GM18502 (cell line): Measurements from ENCODE around the gene PALLD.

Source experiments
- ATAC-seq: cut with Tn5 transposase; IDR thresholded peaks from one replicate; pipeline ENCODE4 v1.9.1; 2021; ENCODE audit warnings: mild to moderate bottlenecking; ENCODE audit not compliant: unreplicated experiment, poor library complexity

The PALLD gene

GRCh38 chr4:168522356-168522755 lies 25.5 kb downstream of the PALLD start:
- ATAC-seq = no peak

GRCh38 chr4:168522829-168523489 lies 26.1 kb downstream of the PALLD start:
- ATAC-seq = no peak

- ATAC-seq = no peak
These were observed 27.2 kb downstream of the PALLD start for GRCh38 chr4:168524006-168524405.

GRCh38 chr4:168524897-168525296 lies 28.0 kb downstream of the PALLD start:
- no peak for ATAC-seq

DNA sequence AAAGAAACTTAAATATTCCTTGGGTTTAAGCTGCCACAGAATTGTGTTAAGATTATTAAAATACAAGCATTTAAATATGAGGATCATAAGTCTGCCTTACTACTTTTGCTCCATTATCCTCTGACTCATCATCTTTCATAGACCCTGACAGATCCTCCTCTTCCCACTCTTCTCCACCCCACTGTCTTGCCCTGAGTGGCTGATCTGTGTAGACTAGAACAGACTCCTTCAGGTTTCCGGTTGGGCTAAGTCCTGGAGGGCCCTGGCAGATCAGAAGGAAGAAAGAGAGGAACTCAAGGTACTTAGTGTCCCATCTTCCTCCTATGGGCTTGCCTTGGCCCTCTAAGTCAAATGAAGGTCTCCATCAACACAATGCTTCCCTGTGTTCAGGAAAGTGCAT lies 30.7 kb downstream of the PALLD start:
- ATAC-seq = no peak

DNA sequence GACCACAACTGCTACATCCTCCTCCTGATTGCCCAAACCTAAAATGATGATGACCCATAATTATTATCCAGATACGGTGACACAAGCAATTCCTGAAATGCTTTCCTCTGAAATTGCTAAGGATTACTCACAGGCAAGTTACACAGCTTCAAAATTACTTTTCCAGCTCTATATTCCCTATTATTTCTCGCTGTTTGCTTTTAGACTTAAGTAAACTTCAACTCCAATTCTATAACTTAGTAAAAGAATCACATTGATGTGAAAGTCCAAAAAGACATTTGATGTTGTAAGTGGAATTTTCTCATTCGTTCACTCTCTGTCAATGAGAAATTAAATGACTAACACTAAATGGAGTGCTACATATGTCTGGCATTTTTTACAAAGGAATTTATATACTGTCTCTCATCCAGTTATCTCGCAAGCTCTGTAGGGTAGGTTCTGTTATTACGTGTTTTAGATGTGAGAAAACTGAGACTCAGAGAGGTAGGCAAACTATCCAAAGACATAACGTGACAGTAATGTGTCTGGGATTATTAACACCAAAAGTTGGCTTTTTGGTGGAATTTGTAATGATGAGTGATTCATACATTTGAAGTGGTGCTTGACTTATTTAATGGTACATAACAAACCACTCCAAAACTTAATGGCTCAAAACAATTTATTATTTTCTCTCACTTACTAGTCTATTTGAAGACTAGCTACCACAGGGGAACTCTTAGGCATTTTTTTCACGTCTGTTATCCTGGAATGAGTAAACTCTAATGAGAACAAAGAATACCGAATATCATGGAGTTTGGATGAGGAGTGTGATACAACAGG lies 31.5 kb downstream of the PALLD start:
- no peak for ATAC-seq

GRCh38 chr4:168529257-168529656 lies 32.4 kb downstream of the PALLD start:
- no peak for ATAC-seq

- ATAC-seq = no peak
These were observed 34.5 kb downstream of the PALLD start for GRCh38 chr4:168531305-168531704.

DNA sequence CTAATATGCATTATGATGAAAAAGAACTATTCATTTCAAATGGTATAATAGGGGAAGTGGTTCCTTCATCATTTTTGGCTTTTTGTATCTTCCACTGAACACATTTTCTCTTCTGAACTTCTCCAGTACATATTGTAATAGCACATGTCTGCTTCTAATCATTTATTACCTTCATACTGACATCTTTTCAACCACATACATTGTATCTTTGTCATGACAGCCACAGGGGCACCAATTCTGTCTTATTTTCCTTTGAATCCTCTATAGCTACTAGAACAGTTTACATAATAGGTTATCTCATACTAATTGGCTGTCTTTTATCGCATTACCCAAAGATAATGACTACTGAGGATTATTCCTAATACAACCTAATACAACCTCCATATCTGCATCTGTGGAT lies 37.7 kb downstream of the PALLD start:
- no peak for ATAC-seq

- ATAC-seq = no peak
These were observed 38.8 kb downstream of the PALLD start for GRCh38 chr4:168535689-168536088.

DNA sequence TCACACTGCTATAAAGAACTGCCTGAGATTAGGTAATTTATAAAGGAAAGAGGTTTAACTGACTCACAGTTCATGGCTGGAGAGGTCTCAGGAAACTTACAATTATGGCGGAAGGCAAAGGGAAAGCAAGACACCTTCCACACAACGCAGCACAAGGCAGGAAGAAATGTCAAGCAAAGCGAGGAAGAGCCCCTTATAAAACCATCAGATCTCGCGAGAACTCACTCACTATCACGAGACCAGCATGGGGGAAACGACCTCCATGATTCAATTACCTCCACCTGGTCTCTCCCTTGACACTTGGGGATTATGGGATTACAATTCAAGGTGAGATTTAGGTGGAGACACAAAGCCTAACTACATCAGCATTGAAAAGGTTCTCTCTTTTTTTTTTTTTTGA lies 39.6 kb downstream of the PALLD start:
- no peak for ATAC-seq

DNA sequence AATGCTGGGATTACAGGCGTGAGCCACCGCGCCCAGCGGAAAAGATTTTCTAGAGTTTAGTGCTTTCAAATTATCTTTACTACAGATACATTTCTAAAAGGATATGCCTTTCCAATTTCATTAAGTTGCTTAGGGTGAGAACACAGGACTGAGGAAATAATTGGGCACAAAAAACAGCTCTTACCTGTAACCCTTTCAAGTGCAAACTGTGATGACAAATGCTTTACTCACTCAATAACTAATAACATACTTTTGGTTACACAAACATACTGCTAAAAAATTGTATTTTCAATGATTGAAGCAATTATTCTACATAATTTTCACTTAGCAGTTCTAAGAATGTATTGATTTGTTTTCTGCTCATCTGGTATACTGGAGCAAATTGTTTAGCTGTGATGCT lies 40.2 kb downstream of the PALLD start:
- ATAC-seq = no peak

DNA sequence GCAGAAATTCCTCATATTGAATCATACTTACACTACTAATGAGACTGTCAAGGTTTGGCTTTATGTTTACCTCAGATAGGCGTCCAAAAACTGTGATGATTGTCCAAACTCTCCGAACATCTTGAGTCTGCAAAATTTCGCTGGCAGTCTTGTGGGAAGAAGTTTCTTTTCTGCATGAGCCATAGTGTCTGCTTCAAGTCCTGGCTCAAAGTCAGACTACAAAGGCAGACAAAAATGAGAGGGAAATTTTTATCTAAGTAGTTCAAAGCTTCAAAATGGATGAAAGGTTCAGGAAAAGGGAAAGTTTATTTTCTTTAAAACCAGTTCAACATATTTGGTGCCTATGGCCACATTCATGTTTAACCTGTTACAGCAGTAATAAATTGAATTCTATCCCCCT lies 40.7 kb downstream of the PALLD start:
- no peak for ATAC-seq

- ATAC-seq = no peak
These were observed 41.8 kb downstream of the PALLD start for GRCh38 chr4:168538632-168539031.

DNA sequence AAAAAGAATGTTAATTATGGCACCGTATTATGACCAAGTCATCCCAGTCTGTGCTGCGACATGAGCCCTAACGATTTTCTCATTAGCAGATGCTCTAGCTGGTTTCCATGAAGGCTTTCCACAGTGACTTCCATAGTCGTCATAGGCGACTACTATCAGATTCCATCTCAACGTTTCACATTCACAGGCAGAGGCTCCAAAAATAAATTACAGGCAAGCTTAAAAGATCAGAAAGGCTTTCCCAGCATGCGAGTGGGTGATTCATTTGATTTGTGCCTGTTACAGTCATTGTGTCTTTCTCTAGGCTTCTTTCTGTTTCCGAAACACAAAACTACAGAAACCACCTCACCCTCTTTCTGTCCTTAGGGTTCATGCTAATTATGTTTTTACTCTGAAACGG lies 43.2 kb downstream of the PALLD start:
- ATAC-seq = no peak

GRCh38 chr4:168540503-168541265 lies 43.8 kb downstream of the PALLD start:
- ATAC-seq = no peak

DNA sequence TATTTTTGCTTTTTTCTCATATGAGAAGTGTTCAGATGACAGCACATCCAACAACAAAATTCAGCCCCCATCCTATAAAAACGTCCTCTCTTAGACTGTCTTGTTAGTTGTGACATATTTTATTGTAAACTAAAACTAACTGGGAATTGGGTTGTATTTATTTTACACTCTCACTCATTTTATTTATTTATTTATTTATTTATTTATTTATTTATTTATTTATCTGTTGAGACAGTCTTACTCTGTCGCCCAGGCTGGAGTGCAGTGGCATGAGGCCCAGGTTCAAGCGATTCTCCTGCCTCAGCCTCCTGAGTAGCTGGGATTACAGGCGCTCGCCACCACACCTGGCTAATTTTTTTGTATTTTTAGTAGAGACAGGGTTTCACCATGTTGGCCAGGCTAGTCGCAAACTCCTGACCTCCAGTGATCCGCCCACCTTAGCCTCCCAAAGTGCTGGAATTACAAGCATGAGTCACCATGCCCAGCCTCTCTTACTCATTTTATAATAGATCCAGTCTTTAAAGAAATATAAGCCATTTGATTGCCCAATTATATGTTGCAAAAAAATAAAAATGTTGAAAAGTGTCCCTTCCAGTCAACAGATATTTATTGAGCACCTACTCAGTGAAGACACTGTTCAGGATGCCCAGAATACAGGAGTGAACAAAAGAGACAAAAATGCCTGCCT lies 44.6 kb downstream of the PALLD start:
- no peak for ATAC-seq

- no peak for ATAC-seq
These were observed 52.3 kb downstream of the PALLD start for GRCh38 chr4:168549143-168549542.

- ATAC-seq = no peak
These were observed 53.4 kb downstream of the PALLD start for GRCh38 chr4:168550064-168550766.

GRCh38 chr4:168551211-168551610 lies 54.4 kb downstream of the PALLD start:
- ATAC-seq = no peak
